IMR-90 (cell line): Measurements from ENCODE around the gene ITPK1. TPM values are rescaled to one million over a fixed set of nuclear protein-coding genes. Genes with fewer than 3 reads are reported as not detected.

Experiments
- ATAC-seq: fragments of 200-7000 bp; cut with Tn5 transposase; 2 replicates; pipeline ENCODE4 v1.9.1; 2020; ENCODE audit warnings: low read depth, mild to moderate bottlenecking, moderate library complexity
- BruUV-seq: library from RNA; stranded (reverse); fragments of 400-500 nt; replicated peaks from 2 replicates; lab custom pipeline; 2021; lab: Mats Ljungman, UMichigan
- CTCF ChIA-PET: fragments of 300-600 bp; formaldehyde crosslinking; extraction: SDS; loops from one replicate; lab custom pipeline; 2021; ENCODE audit warnings: antibody characterized with exemption; lab: Yijun Ruan, JAX
- POLR2A ChIA-PET: fragments of 300-600 bp; sonication (Branson Sonifier 250); formaldehyde crosslinking; loops from one replicate; lab custom pipeline; 2022; ENCODE audit warnings: antibody characterized with exemption; ENCODE audit not compliant: unreplicated experiment; lab: Charles Lee
- DNase-seq: peaks from one replicate; pipeline ENCODE4 v3.0.0; 2013
- H2AFZ ChIP-seq: replicated peaks from 2 replicates; pipeline ENCODE3; 2013; ENCODE audit warnings: low read length, mild to moderate bottlenecking; ENCODE audit not compliant: poor library complexity
- H2AK5ac ChIP-seq: 2 replicates; pipeline ENCODE4 v1.6.1; 2013; ENCODE audit warnings: low read depth, low read length, inconsistent platforms
- H2AK9ac ChIP-seq: replicated peaks from 2 replicates; pipeline ENCODE3; 2013; ENCODE audit warnings: mild to moderate bottlenecking, low read depth, low read length, moderate library complexity; ENCODE audit not compliant: poor library complexity
- H2BK120ac ChIP-seq: 2 replicates; pipeline ENCODE4 v1.6.1; 2013; ENCODE audit warnings: low read depth, low read length, inconsistent platforms
- H2BK15ac ChIP-seq: 3 replicates; pipeline ENCODE4 v1.6.1; 2013; ENCODE audit warnings: low read depth, low read length, inconsistent platforms
- H2BK20ac ChIP-seq: 2 replicates; pipeline ENCODE4 v1.6.1; 2013; ENCODE audit warnings: low read depth, mild to moderate bottlenecking, inconsistent platforms, low read length, moderate library complexity
- H2BK5ac ChIP-seq: 2 replicates; pipeline ENCODE4 v1.6.1; 2013; ENCODE audit warnings: mild to moderate bottlenecking, low read depth, low read length, inconsistent platforms; ENCODE audit not compliant: poor library complexity, severe bottlenecking
- H3K14ac ChIP-seq: replicated peaks from 2 replicates; pipeline ENCODE4 v1.6.1; 2013; ENCODE audit warnings: low read depth, low read length, inconsistent platforms
- H3K18ac ChIP-seq: 2 replicates; pipeline ENCODE4 v1.6.1; 2013; ENCODE audit warnings: low read depth, low read length, control low read depth
- H3K23ac ChIP-seq: 2 replicates; pipeline ENCODE4 v1.6.1; 2013; ENCODE audit warnings: low read depth, low read length, inconsistent platforms
- H3K27ac ChIP-seq: 2 replicates; pipeline ENCODE4 v1.5.1; 2013; ENCODE audit warnings: mild to moderate bottlenecking, control low read depth, low read length; ENCODE audit not compliant: insufficient read depth
- H3K27me3 ChIP-seq: 2 replicates; pipeline ENCODE4 v1.6.1; 2013; ENCODE audit warnings: low read length; ENCODE audit not compliant: control insufficient read depth, insufficient read depth
- H3K36me3 ChIP-seq: 2 replicates; pipeline ENCODE4 v1.6.1; 2013; ENCODE audit warnings: low read length, mixed read lengths; ENCODE audit not compliant: control insufficient read depth, insufficient read depth
- H3K4ac ChIP-seq: 2 replicates; pipeline ENCODE4 v1.6.1; 2013; ENCODE audit warnings: low read depth, low read length, inconsistent platforms
- H3K4me1 ChIP-seq: 2 replicates; pipeline ENCODE4 v1.6.1; 2013; ENCODE audit warnings: low read length, mixed read lengths; ENCODE audit not compliant: control insufficient read depth, insufficient read depth
- H3K4me2 ChIP-seq: 2 replicates; pipeline ENCODE4 v1.6.1; 2013; ENCODE audit warnings: low read depth, mild to moderate bottlenecking, control low read depth, low read length, moderate library complexity
- H3K4me3 ChIP-seq: 2 replicates; pipeline ENCODE4 v1.5.1; 2013; ENCODE audit warnings: low read depth, mild to moderate bottlenecking, control low read depth, low read length, moderate library complexity; ENCODE audit not compliant: insufficient read depth
- H3K56ac ChIP-seq: 2 replicates; pipeline ENCODE4 v1.6.1; 2013; ENCODE audit warnings: low read length, inconsistent platforms; ENCODE audit not compliant: insufficient read depth; ENCODE audit errors: extremely low read depth
- H3K79me1 ChIP-seq, 2 experiments: 2 replicates each; pipeline ENCODE4 v1.6.1; 2013; ENCODE audit warnings: low read length in 2 of 2, inconsistent platforms in 1 of 2, low read depth in 1 of 2
- H3K9ac ChIP-seq: 2 replicates; pipeline ENCODE4 v1.6.1; 2013; ENCODE audit warnings: low read depth, low read length, control low read depth
- H3K9me1 ChIP-seq: 2 replicates; pipeline ENCODE4 v1.6.1; 2013; ENCODE audit warnings: low read length, inconsistent platforms; ENCODE audit not compliant: insufficient read depth
- H3K9me3 ChIP-seq: 2 replicates; pipeline ENCODE4 v1.6.1; 2013; ENCODE audit warnings: low read length; ENCODE audit not compliant: control insufficient read depth, insufficient read depth
- H4K20me1 ChIP-seq: 2 replicates; pipeline ENCODE4 v1.6.1; 2013; ENCODE audit warnings: low read length, inconsistent platforms; ENCODE audit not compliant: insufficient read depth
- H4K5ac ChIP-seq: 2 replicates; pipeline ENCODE4 v1.6.1; 2013; ENCODE audit warnings: mild to moderate bottlenecking, low read depth, low read length, control low read depth
- H4K8ac ChIP-seq, 2 experiments: 2 replicates each; pipeline ENCODE4 v1.6.1; 2013; ENCODE audit warnings: low read depth in 2 of 2, low read length in 2 of 2, control low read depth in 1 of 2, inconsistent platforms in 1 of 2
- H4K91ac ChIP-seq: 2 replicates; pipeline ENCODE4 v1.6.1; 2013; ENCODE audit warnings: low read depth, low read length, inconsistent platforms; ENCODE audit not compliant: insufficient read depth
- CEBPB ChIP-seq: IDR thresholded peaks from 2 replicates; pipeline ENCODE4 v1.6.1; 2012; ENCODE audit warnings: low read depth, low read length, improper control_type of control experiment
- FOS ChIP-seq: fragments of 150-350 bp; IDR thresholded peaks from 2 replicates; pipeline ENCODE4 v1.6.1; 2016; ENCODE audit warnings: low read depth, low read length
- MAFK ChIP-seq: IDR thresholded peaks from 2 replicates; pipeline ENCODE4 v1.6.1; 2012; ENCODE audit warnings: low read depth, low read length, improper control_type of control experiment
- POLR2A ChIP-seq: IDR thresholded peaks from 2 replicates; pipeline ENCODE4 v1.6.1; 2012; ENCODE audit warnings: mild to moderate bottlenecking, low read depth, low read length
- RAD21 ChIP-seq: IDR thresholded peaks from 2 replicates; pipeline ENCODE4 v1.6.1; 2012; ENCODE audit warnings: low read length, improper control_type of control experiment
- SMC3 ChIP-seq: fragments of 150-350 bp; IDR thresholded peaks from 2 replicates; pipeline ENCODE4 v1.6.1; 2016; ENCODE audit warnings: low read depth, mild to moderate bottlenecking, antibody characterized with exemption, low read length, moderate library complexity
- WGBS, 2 experiments: methylation state at CpG; one replicate each; pipeline versions ENCODE4 v1.1.5 to v1.1.7; 2013; ENCODE audit warnings: missing lambda C conversion rate in 2 of 2; ENCODE audit not compliant: insufficient read length in 1 of 2; ENCODE audit errors: extremely low coverage in 2 of 2; 5-methylcytosine and 5-hydroxymethylcytosine counted together
- dilution Hi-C: fragments of 300-500 bp; cut with HindIII; formaldehyde crosslinking; loops from one replicate; pipeline ENCODE4 v1.14.3; 2018; ENCODE audit warnings: low sequenced_read_pairs; ENCODE audit not compliant: unreplicated experiment
- in situ Hi-C: fragments of 300-500 bp; cut with MboI; formaldehyde crosslinking; loops from 3 replicates; pipeline ENCODE4 v1.14.3; 2019; ENCODE audit warnings: low sequenced_read_pairs, inconsistent platforms, mixed read lengths
- intact Hi-C: fragments of 100-400 bp; cut with micrococcal nuclease; formaldehyde crosslinking; loops from 2 replicates; pipeline ENCODE4 v1.10.0; 2022
- polyA plus RNA-seq, 3 experiments: library from polyadenylated mRNA; depleted of rRNA; stranded (reverse); fragments of >200 nt; gene quantifications; 2 replicates each; pipeline ENCODE4 v1.2.3, GENCODE V29; 2012; ENCODE audit warnings: low replicate concordance in 1 of 3
- total RNA-seq: library from RNA; depleted of rRNA; stranded (reverse); fragments of >200 nt; gene quantifications from 2 replicates; pipeline ENCODE4 v1.2.3, GENCODE V29; 2012

Gene ITPK1
- total and polyA plus RNA-seq, 2 of the 4 experiments (the other 2 are of a cell fraction): 21.7 to 26.9 TPM

DNA sequence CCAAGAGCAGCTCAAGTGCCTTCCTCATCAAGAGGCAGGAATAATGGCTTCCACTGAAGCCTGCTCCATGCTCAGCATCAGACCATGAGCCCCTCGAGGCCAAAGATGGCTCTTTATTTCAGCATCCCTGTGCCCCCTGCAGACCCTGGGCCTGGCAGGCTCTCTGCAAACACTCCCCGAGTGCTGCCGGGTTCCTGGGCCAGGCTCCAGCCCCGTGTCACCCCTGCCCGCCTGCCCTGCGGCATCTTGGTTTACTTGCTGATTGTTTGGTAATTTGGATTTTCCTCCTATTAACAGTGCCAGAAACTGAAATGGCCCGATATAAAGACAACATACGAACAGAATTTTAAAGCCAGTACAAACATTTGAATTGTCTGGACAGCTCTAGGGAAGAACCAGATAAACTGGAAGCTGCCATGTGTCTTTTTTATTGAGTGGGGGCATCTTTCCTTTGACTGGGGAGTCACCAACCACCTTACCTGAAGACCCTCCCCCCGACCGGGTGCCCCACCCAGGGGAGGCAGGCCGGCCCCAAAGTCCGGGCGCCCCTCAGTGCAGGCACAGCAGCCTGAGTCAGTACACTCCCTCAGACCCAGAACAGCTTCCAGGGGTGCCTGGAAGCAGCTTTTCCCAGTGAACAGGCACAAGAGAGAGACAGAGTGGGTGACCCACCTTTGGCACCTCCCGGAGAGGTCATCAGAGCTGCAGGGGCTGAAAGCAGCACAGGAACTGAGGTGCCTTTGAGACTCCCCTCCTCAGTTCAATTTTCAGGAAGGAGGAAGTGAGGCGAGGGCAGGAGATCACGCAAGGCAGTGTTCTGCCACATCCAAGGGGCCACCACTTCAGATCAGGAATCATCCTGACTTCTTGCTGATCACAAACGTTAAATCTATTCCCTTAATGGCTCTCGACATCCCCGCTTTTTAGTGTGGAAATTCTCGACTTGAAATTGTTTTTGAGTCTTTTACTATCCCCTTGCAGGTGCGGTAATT, 30.6 kb downstream of the ITPK1 start:
- ChIA-PET POLR2A (no interaction called here), CTCF (no interaction called here)
- Histone ChIP-seq H2AK5ac (no peak overlapping the region), H3K4ac (no peak overlapping the region), H2AK9ac (no peak overlapping the region), H3K9me3 (peaks cover 2% of the 10 kb centered on the region; the same call in 1 of the 2 replicates), H3K9ac (no peak overlapping the region), H2BK20ac (no peak overlapping the region), H4K5ac (no peak overlapping the region), H3K79me1 (no peaks in the 10 kb centered on the region), H4K91ac (no peak overlapping the region), H3K23ac (no peak overlapping the region), H2BK15ac (no peak overlapping the region), H3K18ac (no peak overlapping the region), H3K56ac (no peak overlapping the region), H2BK120ac (no peak overlapping the region), H3K4me3 (no peak overlapping the region), H2BK5ac (no peak overlapping the region), H3K9me1 (no peaks in the 10 kb centered on the region), H3K4me1 (peaks cover 3% of the 10 kb centered on the region; the same call in 1 of the 2 replicates), H4K20me1 (peaks cover 11% of the 10 kb centered on the region), H3K36me3 (no peaks in the 10 kb centered on the region), H2AFZ (no peak overlapping the region), H3K4me2 (no peak overlapping the region), H3K14ac (no peak overlapping the region), H3K27ac (no peak overlapping the region), H3K27me3 (no peaks in the 10 kb centered on the region), H4K8ac (no peak overlapping the region)
- no peak for ATAC-seq
- in situ Hi-C loops: no loop called here
- DNase-seq: no peak
- no TSS peak for BruUV-seq
- TF ChIP-seq SMC3 (no peak), MAFK (no peak), POLR2A (no peak), FOS (no peak), CEBPB (no peak), RAD21 (no peak)
- intact Hi-C loops: no loop called here
- dilution Hi-C loops: no loop called here
- 100% methylated on average over 2 of the region's 21 CpGs; no CpG with 5 or more reads in 1 of the 2 experiments for WGBS, 2 experiments
